H1 (cell line): ENCODE measurements around the gene CLIP3. TPM values are rescaled to one million over a fixed set of nuclear protein-coding genes. Genes with fewer than 3 reads are reported as not detected.

Experiments
- CTCF ChIA-PET: fragments of 300-600 bp; sonication (Branson Sonifier 250); formaldehyde crosslinking; loops from one replicate; lab custom pipeline; 2021; ENCODE audit not compliant: partially characterized antibody; lab: Charles Lee
- POLR2A ChIA-PET: fragments of 300-600 bp; sonication (Branson Sonifier 250); formaldehyde crosslinking; loops from one replicate; lab custom pipeline; 2021; ENCODE audit warnings: inconsistent platforms; ENCODE audit not compliant: partially characterized antibody; lab: Charles Lee
- DNase-seq, 2 experiments: peaks; one replicate each; pipeline versions ENCODE4 v3.0.0 to v3.0.0-alpha.2; 2010 to 2022; ENCODE audit warnings: low spot score in 2 of 2, low read depth in 1 of 2, mixed read lengths in 1 of 2
- FAIRE-seq: peaks from 2 replicates; lab custom pipeline; 2011; peaks lifted over from hg19 to GRCh38; lab: Jason Lieb, UNC
- H2AFZ ChIP-seq: 2 replicates; pipeline ENCODE4 v1.8.1; 2012; ENCODE audit warnings: low read length, inconsistent platforms
- H2AK5ac ChIP-seq: 2 replicates; pipeline ENCODE4 v1.6.1; 2013; ENCODE audit warnings: low read depth, low read length
- H2BK120ac ChIP-seq: replicated peaks from 2 replicates; pipeline ENCODE3; 2013; ENCODE audit warnings: low read depth, low read length, inconsistent platforms
- H2BK12ac ChIP-seq: 2 replicates; pipeline ENCODE4 v1.6.1; 2013; ENCODE audit warnings: low read depth, low read length
- H2BK15ac ChIP-seq: 2 replicates; pipeline ENCODE4 v1.6.1; 2013; ENCODE audit warnings: low read length
- H2BK20ac ChIP-seq: 2 replicates; pipeline ENCODE4 v1.6.1; 2013; ENCODE audit warnings: low read length
- H2BK5ac ChIP-seq: 2 replicates; pipeline ENCODE4 v1.6.1; 2013; ENCODE audit warnings: low read depth, low read length
- H3K14ac ChIP-seq: 2 replicates; pipeline ENCODE4 v1.6.1; 2013; ENCODE audit warnings: inconsistent platforms; ENCODE audit not compliant: insufficient read length
- H3K18ac ChIP-seq: 2 replicates; pipeline ENCODE4 v1.6.1; 2013; ENCODE audit warnings: low read length; ENCODE audit errors: extremely low read depth
- H3K23ac ChIP-seq: 2 replicates; pipeline ENCODE4 v1.6.1; 2013; ENCODE audit warnings: inconsistent platforms; ENCODE audit not compliant: insufficient read length
- H3K23me2 ChIP-seq: 2 replicates; pipeline ENCODE4 v1.6.1; 2013; ENCODE audit warnings: low read depth, low read length
- H3K27ac ChIP-seq: 2 replicates; pipeline ENCODE4 v1.6.1; 2011; ENCODE audit warnings: low read depth, low read length, inconsistent platforms
- H3K27me3 ChIP-seq, 4 experiments: replicated peaks in 1 of 4; 1 replicate in 1 of 4; 2 replicates in 3 of 4; pipeline versions ENCODE4 v1.6.1 to v1.8.1; 2011 to 2013; ENCODE audit warnings: low read length in 3 of 4, mild to moderate bottlenecking in 3 of 4, inconsistent platforms in 2 of 4, mixed read lengths in 2 of 4, moderate library complexity in 1 of 4; ENCODE audit not compliant: control insufficient read depth in 3 of 4, insufficient read depth in 3 of 4; ENCODE audit errors: extremely low read depth in 1 of 4
- H3K36me3 ChIP-seq, 4 experiments: 2 replicates each; pipeline versions ENCODE4 v1.6.1 to v1.8.1; 2011 to 2013; ENCODE audit warnings: mild to moderate bottlenecking in 4 of 4, low read length in 3 of 4, moderate library complexity in 2 of 4, control low read depth in 1 of 4, inconsistent platforms in 1 of 4; ENCODE audit not compliant: insufficient read depth in 4 of 4, control insufficient read depth in 2 of 4
- H3K4ac ChIP-seq: replicated peaks from 2 replicates; pipeline ENCODE3; 2013; ENCODE audit warnings: low read length, low read depth, mixed read lengths, inconsistent platforms; ENCODE audit not compliant: insufficient read length
- H3K4me1 ChIP-seq, 4 experiments: replicated peaks in 1 of 4; 1 replicate in 1 of 4; 2 replicates in 3 of 4; pipeline versions ENCODE4 v1.6.1 to v1.8.1; 2011 to 2013; ENCODE audit warnings: low read length in 3 of 4, inconsistent platforms in 2 of 4, mixed read lengths in 1 of 4; ENCODE audit not compliant: insufficient read depth in 4 of 4, control insufficient read depth in 3 of 4
- H3K4me2 ChIP-seq, 2 experiments: 2 replicates each; pipeline versions ENCODE4 v1.6.1 to v1.8.1; 2011 to 2013; ENCODE audit warnings: low read depth in 2 of 2, low read length in 2 of 2, control low read depth in 1 of 2, inconsistent platforms in 1 of 2, mild to moderate bottlenecking in 1 of 2; ENCODE audit not compliant: insufficient read depth in 1 of 2
- H3K4me3 ChIP-seq, 4 experiments: fragments of 200-600, 300-600 bp in 1 of 4; sonication (generic), shearing (Covaris generic), sonication (Bioruptor Twin) in 1 of 4; 2 replicates each; pipeline versions ENCODE4 v1.5.1 to v1.8.1; 2011 to 2016; ENCODE audit warnings: low read length in 4 of 4, low read depth in 3 of 4, control low read depth in 2 of 4, inconsistent platforms in 2 of 4, mild to moderate bottlenecking in 2 of 4, mixed read lengths in 1 of 4, moderate library complexity in 1 of 4; ENCODE audit not compliant: insufficient read depth in 2 of 4; ENCODE audit errors: extremely low read depth in 1 of 4
- H3K56ac ChIP-seq: replicated peaks from 2 replicates; pipeline ENCODE3; 2013; ENCODE audit warnings: low read depth, mild to moderate bottlenecking, mixed read lengths, low read length, inconsistent platforms; ENCODE audit not compliant: insufficient read length
- H3K79me1 ChIP-seq: 2 replicates; pipeline ENCODE4 v1.6.1; 2013; ENCODE audit warnings: low read depth, low read length, control low read depth
- H3K79me2 ChIP-seq, 2 experiments: 2 replicates each; pipeline versions ENCODE4 v1.6.1 to v1.8.1; 2012 to 2013; ENCODE audit warnings: low read length in 2 of 2, mild to moderate bottlenecking in 2 of 2, inconsistent platforms in 1 of 2; ENCODE audit not compliant: insufficient read depth in 2 of 2, control insufficient read depth in 1 of 2
- H3K9ac ChIP-seq, 4 experiments: replicated peaks in 1 of 4; 1 replicate in 1 of 4; 2 replicates in 3 of 4; pipeline versions ENCODE4 v1.6.1 to v1.8.1; 2011 to 2013; ENCODE audit warnings: low read depth in 3 of 4, low read length in 3 of 4, control low read depth in 2 of 4, mild to moderate bottlenecking in 2 of 4, moderate library complexity in 2 of 4, inconsistent platforms in 1 of 4; ENCODE audit errors: extremely low read depth in 1 of 4
- H3K9me3 ChIP-seq, 2 experiments: 2 replicates each; pipeline versions ENCODE4 v1.6.1 to v1.8.1; 2012 to 2013; ENCODE audit warnings: mild to moderate bottlenecking in 2 of 2, moderate library complexity in 2 of 2, control low read depth in 1 of 2, inconsistent platforms in 1 of 2, low read depth in 1 of 2, low read length in 1 of 2, mixed read lengths in 1 of 2; ENCODE audit not compliant: insufficient read depth in 2 of 2
- H4K20me1 ChIP-seq, 2 experiments: replicated peaks in 1 of 2; 2 replicates each; pipeline versions ENCODE3 to v1.8.1; 2011 to 2013; ENCODE audit warnings: inconsistent platforms in 2 of 2, low read length in 2 of 2, mild to moderate bottlenecking in 1 of 2; ENCODE audit not compliant: insufficient read depth in 2 of 2, control insufficient read depth in 1 of 2
- H4K5ac ChIP-seq: 2 replicates; pipeline ENCODE4 v1.6.1; 2013; ENCODE audit warnings: low read length, low read depth, mixed read lengths, inconsistent platforms; ENCODE audit not compliant: insufficient read length
- H4K8ac ChIP-seq: 2 replicates; pipeline ENCODE4 v1.8.0; 2013; ENCODE audit warnings: mild to moderate bottlenecking, moderate library complexity, low read length, inconsistent platforms; ENCODE audit not compliant: insufficient read depth; ENCODE audit errors: extremely low read depth
- H4K91ac ChIP-seq: replicated peaks from 2 replicates; pipeline ENCODE3; 2013; ENCODE audit warnings: low read length, mixed read lengths, inconsistent platforms; ENCODE audit not compliant: insufficient read length
- BCL11A ChIP-seq, 2 experiments: IDR thresholded peaks; one replicate each; pipeline ENCODE4 v1.6.1; 2011; ENCODE audit warnings: low read depth in 2 of 2, low read length in 2 of 2, mild to moderate bottlenecking in 2 of 2
- GTF2F1 ChIP-seq: IDR thresholded peaks from 2 replicates; pipeline ENCODE4 v1.6.1; 2012; ENCODE audit warnings: low read depth, low read length, improper control_type of control experiment, borderline replicate concordance
- POLR2AphosphoS5 ChIP-seq: IDR thresholded peaks from 2 replicates; pipeline ENCODE4 v1.6.1; 2011; ENCODE audit warnings: low read depth, low read length
- SIN3A ChIP-seq, 2 experiments: IDR thresholded peaks in 1 of 2; conservative IDR thresholded peaks in 1 of 2; 2 replicates each; pipeline ENCODE4 v1.6.1; 2011 to 2012; ENCODE audit warnings: low read length in 2 of 2, improper control_type of control experiment in 1 of 2, low read depth in 1 of 2, mild to moderate bottlenecking in 1 of 2
- SIRT6 ChIP-seq: IDR thresholded peaks from one replicate; pipeline ENCODE4 v1.7.1; 2012; ENCODE audit warnings: low read length, inconsistent platforms
- TEAD4 ChIP-seq: IDR thresholded peaks from 2 replicates; pipeline ENCODE4 v1.6.1; 2012; ENCODE audit warnings: low read depth, low read length, inconsistent platforms, mixed read lengths
- whole genome bisulfite sequencing, 2 experiments: shearing (Covaris generic) in 1 of 2; methylation state at CpG; one replicate each; pipeline versions ENCODE4 v1.1.6 to v1.1.7; 2013 to 2015; ENCODE audit warnings: low lambda C conversion rate in 2 of 2, mixed read lengths in 2 of 2, inconsistent platforms in 1 of 2, low coverage in 1 of 2, missing lambda C conversion rate in 1 of 2; ENCODE audit not compliant: insufficient replicate concordance in 2 of 2, insufficient coverage in 1 of 2, insufficient read length in 1 of 2; ENCODE audit errors: extremely low coverage in 1 of 2, missing lambda C conversion rate in 1 of 2; 5-methylcytosine and 5-hydroxymethylcytosine counted together
- polyA plus RNA-seq, 7 experiments: library from polyadenylated mRNA; depleted of rRNA in 3 of 7; stranded (reverse) in 5 of 7; unstranded in 2 of 7; fragments of >200 nt in 5 of 7; fragments of 200-250 nt in 2 of 7; gene quantifications; 1 replicate in 5 of 7; 2 replicates in 1 of 7; 4 replicates in 1 of 7; pipeline versions ENCODE4 v1.2.1 to v1.2.3, GENCODE V29; 2011 to 2013; ENCODE audit warnings: missing spikeins in 2 of 7, mixed read lengths in 2 of 7
- total RNA-seq: library from RNA; stranded (reverse); fragmentation: NEBNext Ultra II Directional; extraction: Animal tissue kit (Norgen Biotek cat#: 25700); gene quantifications from 2 replicates; pipeline ENCODE4 v1.2.1, GENCODE V29; 2021

Gene CLIP3
- total and polyA plus RNA-seq, 2 of the 8 experiments (the other 6 are each of a cell fraction or from before 2014, with no cell fraction given): 5.9 to 21.7 TPM

- H4K5ac ChIP-seq: no peak overlapping the region
- peaks cover 0 to 5% of the 10 kb centered on the region in 2 experiments for H4K20me1 ChIP-seq
- no peaks in the 10 kb centered on the region for H3K9me3 ChIP-seq
- H3K4me3 ChIP-seq: no peak overlapping the region
- H3K4me2 ChIP-seq: no peak overlapping the region
- 55% methylated on average over 5 of the region's 5 CpGs; no CpG with 5 or more reads in 1 of the 2 experiments for WGBS, 2 experiments
- H3K18ac ChIP-seq: no peak overlapping the region
- DNase-seq (peak in 1 of 2 experiments; percentile 57), FAIRE-seq (no peak)
- H3K9ac ChIP-seq: no peak overlapping the region
- no peak overlapping the region for H2BK20ac ChIP-seq
- H3K79me2 ChIP-seq: no peaks in the 10 kb centered on the region
- peaks cover 0 to 2% (median 0%) of the 10 kb centered on the region in 4 experiments; a peak in 1 of 7 replicates for H3K27me3 ChIP-seq
- peak in 1 of 2 experiments; percentile 69; a peak in 1 of 4 replicates for TF ChIP-seq SIN3A (conservative IDR thresholded peaks at IDR 0.05 in 1 of 2, IDR thresholded peaks at IDR 0.05 in 1 of 2; ENCODE audit: low read depth in 1 of 2, low read length in 2 of 2)
- TF ChIP-seq SIRT6: no peak
- TF ChIP-seq BCL11A (IDR thresholded peaks at IDR 0.05; ENCODE audit: low read depth in 2 of 2, low read length in 2 of 2): no peak
- no peak for TF ChIP-seq GTF2F1
- peak; percentile 86 for TF ChIP-seq TEAD4
- TF ChIP-seq POLR2AphosphoS5: no peak
- TF ChIP-seq, all 59 proteins: peak for 2
- Histone ChIP-seq H2BK15ac (no peak overlapping the region), H3K4ac (no peak overlapping the region), H4K8ac (no peak overlapping the region), H2AK5ac (no peak overlapping the region), H2AFZ (no peak overlapping the region), H3K23me2 (no peaks in the 10 kb centered on the region; the same call in 1 of the 2 replicates), H3K36me3 (no peaks in the 10 kb centered on the region), H3K27ac (no peak overlapping the region), H3K14ac (no peak overlapping the region), H2BK120ac (no peak overlapping the region), H2BK5ac (no peak overlapping the region), H2BK12ac (no peak overlapping the region), H4K91ac (no peak overlapping the region), H3K23ac (no peak overlapping the region), H3K4me1 (peaks cover 0 to 6% (median 1%) of the 10 kb centered on the region in 4 experiments; a peak in 6 of 7 replicates), H3K79me1 (no peaks in the 10 kb centered on the region), H3K56ac (no peak overlapping the region)
- ChIA-PET POLR2A (interaction anchor here (0.6 to 1.3 kb wide), 3 partner anchors 12 to 341 kb away, joined by 3 to 4 read pairs (median 3); no protein-coding TSS in a partner anchor), CTCF (interaction anchor here (0.6 to 5.4 kb wide), 9 partner anchors 12 to 204 kb away, joined by 3 to 47 read pairs (median 4); no protein-coding TSS in a partner anchor)
Observed at GRCh38 chr19:35975608-35976214, 57.0 kb downstream of the CLIP3 start.
